Natural killer cell (primary cell): Measurements from ENCODE around the gene CFAP299. TPM values are rescaled to one million over a fixed set of nuclear protein-coding genes. Genes with fewer than 3 reads are reported as not detected.

Experiments
- ATAC-seq, 3 donors: fragments of 150-1000 bp in 2 of 3; fragments of 200-7000 bp in 1 of 3; cut with Tn5 transposase; 1 replicate in 1 of 3; 2 replicates in 2 of 3; pipeline ENCODE4 v1.10.0; 2021; ENCODE audit warnings: mild to moderate bottlenecking in 2 of 3, moderate library complexity in 2 of 3
- DNase-seq, 2 donors: peaks; one replicate each; pipeline versions ENCODE4 v3.0.0 to v3.0.0-alpha.2; 2013 to 2021; ENCODE audit warnings: mixed read lengths in 1 of 2
- H3K27ac ChIP-seq: one replicate; pipeline ENCODE4 v1.5.1; 2013; ENCODE audit warnings: mild to moderate bottlenecking, low read length
- H3K27me3 ChIP-seq: one replicate; pipeline ENCODE4 v1.6.1; 2013; ENCODE audit warnings: low read length; ENCODE audit not compliant: control insufficient read depth, insufficient read depth
- H3K36me3 ChIP-seq: one replicate; pipeline ENCODE4 v1.6.1; 2013; ENCODE audit warnings: low read length; ENCODE audit not compliant: control insufficient read depth, insufficient read depth
- H3K4me1 ChIP-seq: one replicate; pipeline ENCODE4 v1.6.1; 2013; ENCODE audit warnings: low read length; ENCODE audit not compliant: control insufficient read depth, insufficient read depth
- H3K4me3 ChIP-seq: one replicate; pipeline ENCODE4 v1.5.1; 2013; ENCODE audit warnings: low read length
- H3K9me3 ChIP-seq: one replicate; pipeline ENCODE4 v1.6.1; 2013; ENCODE audit warnings: low read length; ENCODE audit not compliant: control insufficient read depth, insufficient read depth
- H3K27ac Mint-ChIP-seq, 2 donors: one replicate each; pipeline ENCODE4 v1.8.0; 2022; ENCODE audit warnings: mild to moderate bottlenecking in 2 of 2, mixed read lengths in 2 of 2, moderate library complexity in 1 of 2
- H3K27me3 Mint-ChIP-seq, 2 donors: one replicate each; pipeline ENCODE4 v1.8.0; 2022; ENCODE audit warnings: low read depth in 2 of 2, mixed read lengths in 2 of 2
- H3K36me3 Mint-ChIP-seq: one replicate; pipeline ENCODE4 v1.8.0; 2022; ENCODE audit warnings: mixed read lengths
- H3K4me1 Mint-ChIP-seq, 2 donors: one replicate each; pipeline ENCODE4 v1.8.0; 2022; ENCODE audit warnings: mixed read lengths in 2 of 2
- H3K4me3 Mint-ChIP-seq: one replicate; pipeline ENCODE4 v1.8.0; 2022; ENCODE audit warnings: mild to moderate bottlenecking, moderate library complexity, mixed read lengths
- H3K9me3 Mint-ChIP-seq, 2 donors: one replicate each; pipeline ENCODE4 v1.8.0; 2022; ENCODE audit warnings: mixed read lengths in 2 of 2
- WGBS: methylation state at CpG from one replicate; pipeline ENCODE4 v1.1.7; 2013; ENCODE audit warnings: missing lambda C conversion rate; ENCODE audit not compliant: insufficient coverage; 5-methylcytosine and 5-hydroxymethylcytosine counted together
- intact Hi-C: fragments of 100-400 bp; cut with micrococcal nuclease; formaldehyde crosslinking; loops from one replicate; pipeline ENCODE4 v1.14.2; 2022
- total RNA-seq, 4 donors: library from RNA; stranded (reverse); fragments of 120-200 nt in 1 of 4; gene quantifications; one replicate each; pipeline versions ENCODE4 v1.2.3 to v1.2.4, GENCODE V29; 2013 to 2022
- TF ChIP-seq, protein P1 (sequence below): fragments of 200-600 bp; IDR thresholded peaks from one replicate; pipeline ENCODE4 v1.8.0; 2022; ENCODE audit warnings: antibody characterized with exemption

The CFAP299 gene
- total RNA-seq, 3 donors from 2014 or later (not counting 1 experiment from before 2014, with no cell fraction given): not detected

GRCh38 chr4:80846210-80846609, 510.7 kb downstream of the CFAP299 start:
- Histone ChIP-seq H3K4me1 (no peaks in the 10 kb centered on the region), H3K36me3 (no peaks in the 10 kb centered on the region), H3K27ac (no peak overlapping the region), H3K27me3 (no peaks in the 10 kb centered on the region), H3K9me3 (no peaks in the 10 kb centered on the region), H3K4me3 (no peak overlapping the region)
- intact Hi-C loops: no loop called here
- TF ChIP-seq, protein P1, sequence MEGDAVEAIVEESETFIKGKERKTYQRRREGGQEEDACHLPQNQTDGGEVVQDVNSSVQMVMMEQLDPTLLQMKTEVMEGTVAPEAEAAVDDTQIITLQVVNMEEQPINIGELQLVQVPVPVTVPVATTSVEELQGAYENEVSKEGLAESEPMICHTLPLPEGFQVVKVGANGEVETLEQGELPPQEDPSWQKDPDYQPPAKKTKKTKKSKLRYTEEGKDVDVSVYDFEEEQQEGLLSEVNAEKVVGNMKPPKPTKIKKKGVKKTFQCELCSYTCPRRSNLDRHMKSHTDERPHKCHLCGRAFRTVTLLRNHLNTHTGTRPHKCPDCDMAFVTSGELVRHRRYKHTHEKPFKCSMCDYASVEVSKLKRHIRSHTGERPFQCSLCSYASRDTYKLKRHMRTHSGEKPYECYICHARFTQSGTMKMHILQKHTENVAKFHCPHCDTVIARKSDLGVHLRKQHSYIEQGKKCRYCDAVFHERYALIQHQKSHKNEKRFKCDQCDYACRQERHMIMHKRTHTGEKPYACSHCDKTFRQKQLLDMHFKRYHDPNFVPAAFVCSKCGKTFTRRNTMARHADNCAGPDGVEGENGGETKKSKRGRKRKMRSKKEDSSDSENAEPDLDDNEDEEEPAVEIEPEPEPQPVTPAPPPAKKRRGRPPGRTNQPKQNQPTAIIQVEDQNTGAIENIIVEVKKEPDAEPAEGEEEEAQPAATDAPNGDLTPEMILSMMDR: no peak
- DNase-seq (no peak), ATAC-seq (no peak)
- Mint-ChIP-seq H3K36me3 (no peaks in the 10 kb centered on the region), H3K27me3 (peaks cover 0 to 2% of the 10 kb centered on the region in 2 donors), H3K4me1 (no peaks in the 10 kb centered on the region), H3K4me3 (no peak overlapping the region), H3K27ac (no peak overlapping the region), H3K9me3 (peaks cover 6 to 8% of the 10 kb centered on the region in 2 donors)

DNA sequence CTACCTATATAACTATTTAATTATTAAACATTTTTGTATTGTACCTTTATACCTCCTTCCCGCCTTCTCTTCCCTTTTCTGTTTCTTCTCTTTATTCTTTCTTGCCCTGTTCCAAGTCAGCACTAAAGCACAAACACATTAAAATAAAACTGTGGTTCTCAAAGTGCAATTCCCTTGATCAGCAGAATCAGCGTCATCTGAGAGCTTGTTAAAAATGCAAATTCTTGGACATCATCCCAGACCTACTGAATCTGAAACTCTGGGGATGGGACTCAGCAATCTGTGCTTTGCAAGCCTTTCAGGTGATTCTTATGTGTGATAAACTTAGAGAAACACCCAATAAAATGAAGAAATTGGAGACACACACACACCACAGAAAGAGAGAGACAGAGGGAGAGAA, 516.5 kb downstream of the CFAP299 start:
- intact Hi-C loops: no loop called here
- TF ChIP-seq, protein P1: no peak
- Histone ChIP-seq H3K36me3 (no peaks in the 10 kb centered on the region), H3K4me3 (no peak overlapping the region), H3K27ac (no peak overlapping the region), H3K27me3 (no peaks in the 10 kb centered on the region), H3K9me3 (no peaks in the 10 kb centered on the region), H3K4me1 (no peaks in the 10 kb centered on the region)
- DNase-seq: no peak
- H3K27me3 Mint-ChIP-seq: no peaks in the 10 kb centered on the region
- no peak overlapping the region for H3K4me3 Mint-ChIP-seq
- no peaks in the 10 kb centered on the region for H3K4me1 Mint-ChIP-seq
- 92% methylated on average over 2 of the region's 2 CpGs for WGBS
- no peak for ATAC-seq
- H3K27ac Mint-ChIP-seq: no peak overlapping the region
- H3K9me3 Mint-ChIP-seq: no peaks in the 10 kb centered on the region
- H3K36me3 Mint-ChIP-seq: no peaks in the 10 kb centered on the region

- H3K27ac Mint-ChIP-seq: no peak overlapping the region
Measured at GRCh38 chr4:80873571-80873970, 538.0 kb downstream of the CFAP299 start.

GRCh38 chr4:80874979-80875378, 539.4 kb downstream of the CFAP299 start:
- Mint-ChIP-seq H3K27ac (no peak overlapping the region), H3K9me3 (no peaks in the 10 kb centered on the region), H3K36me3 (no peaks in the 10 kb centered on the region), H3K4me3 (no peak overlapping the region), H3K27me3 (peaks cover 0 to 3% of the 10 kb centered on the region in 2 donors), H3K4me1 (no peaks in the 10 kb centered on the region)
- TF ChIP-seq, protein P1: no peak
- no peak for DNase-seq
- Histone ChIP-seq H3K27ac (no peak overlapping the region), H3K4me3 (no peak overlapping the region), H3K27me3 (no peaks in the 10 kb centered on the region), H3K36me3 (no peaks in the 10 kb centered on the region), H3K4me1 (no peaks in the 10 kb centered on the region), H3K9me3 (no peaks in the 10 kb centered on the region)
- 100% methylated on average over 2 of the region's 2 CpGs for WGBS
- ATAC-seq: peak in 1 of 3 donors; percentile 63
- intact Hi-C loops: no loop called here

More at GRCh38 chr4:80873571-80873970, 538.0 kb downstream of the CFAP299 start:
- Mint-ChIP-seq H3K4me3 (no peak overlapping the region), H3K27me3 (peaks cover 0 to 3% of the 10 kb centered on the region in 2 donors), H3K4me1 (no peaks in the 10 kb centered on the region), H3K36me3 (no peaks in the 10 kb centered on the region), H3K9me3 (no peaks in the 10 kb centered on the region)
- no peaks in the 10 kb centered on the region for H3K9me3 ChIP-seq
- TF ChIP-seq, protein P1: no peak
- no peaks in the 10 kb centered on the region for H3K4me1 ChIP-seq
- no peak overlapping the region for H3K27ac ChIP-seq
- WGBS: no CpG with 5 or more reads among the region's 1 CpG
- DNase-seq (no peak), ATAC-seq (no peak)
- H3K27me3 ChIP-seq: no peaks in the 10 kb centered on the region
- intact Hi-C loops: no loop called here
- no peak overlapping the region for H3K4me3 ChIP-seq
- no peaks in the 10 kb centered on the region for H3K36me3 ChIP-seq
